ENCODE results near the gene GXYLT2.

DNA sequence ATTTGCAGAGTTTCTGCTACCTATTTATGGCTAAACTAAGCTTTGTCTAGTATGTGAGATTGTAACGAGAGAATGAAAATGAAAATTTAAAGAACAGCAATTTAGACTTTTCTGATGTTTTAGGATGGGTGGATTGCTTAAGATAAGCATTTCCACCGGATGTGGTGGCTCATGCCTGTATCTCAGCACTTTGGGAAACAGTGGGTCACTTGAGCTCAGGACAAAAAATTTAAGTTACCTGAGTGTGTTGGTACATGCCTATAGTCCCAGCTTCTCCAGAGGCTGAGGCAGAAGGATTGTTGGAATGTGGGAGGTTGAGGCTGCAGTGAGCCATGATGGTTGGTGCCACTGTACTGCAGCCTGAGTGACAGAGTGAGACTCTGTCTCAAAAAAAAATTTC, 112.1 kb downstream of the GXYLT2 start:
- TF ChIP-seq, protein P1, sequence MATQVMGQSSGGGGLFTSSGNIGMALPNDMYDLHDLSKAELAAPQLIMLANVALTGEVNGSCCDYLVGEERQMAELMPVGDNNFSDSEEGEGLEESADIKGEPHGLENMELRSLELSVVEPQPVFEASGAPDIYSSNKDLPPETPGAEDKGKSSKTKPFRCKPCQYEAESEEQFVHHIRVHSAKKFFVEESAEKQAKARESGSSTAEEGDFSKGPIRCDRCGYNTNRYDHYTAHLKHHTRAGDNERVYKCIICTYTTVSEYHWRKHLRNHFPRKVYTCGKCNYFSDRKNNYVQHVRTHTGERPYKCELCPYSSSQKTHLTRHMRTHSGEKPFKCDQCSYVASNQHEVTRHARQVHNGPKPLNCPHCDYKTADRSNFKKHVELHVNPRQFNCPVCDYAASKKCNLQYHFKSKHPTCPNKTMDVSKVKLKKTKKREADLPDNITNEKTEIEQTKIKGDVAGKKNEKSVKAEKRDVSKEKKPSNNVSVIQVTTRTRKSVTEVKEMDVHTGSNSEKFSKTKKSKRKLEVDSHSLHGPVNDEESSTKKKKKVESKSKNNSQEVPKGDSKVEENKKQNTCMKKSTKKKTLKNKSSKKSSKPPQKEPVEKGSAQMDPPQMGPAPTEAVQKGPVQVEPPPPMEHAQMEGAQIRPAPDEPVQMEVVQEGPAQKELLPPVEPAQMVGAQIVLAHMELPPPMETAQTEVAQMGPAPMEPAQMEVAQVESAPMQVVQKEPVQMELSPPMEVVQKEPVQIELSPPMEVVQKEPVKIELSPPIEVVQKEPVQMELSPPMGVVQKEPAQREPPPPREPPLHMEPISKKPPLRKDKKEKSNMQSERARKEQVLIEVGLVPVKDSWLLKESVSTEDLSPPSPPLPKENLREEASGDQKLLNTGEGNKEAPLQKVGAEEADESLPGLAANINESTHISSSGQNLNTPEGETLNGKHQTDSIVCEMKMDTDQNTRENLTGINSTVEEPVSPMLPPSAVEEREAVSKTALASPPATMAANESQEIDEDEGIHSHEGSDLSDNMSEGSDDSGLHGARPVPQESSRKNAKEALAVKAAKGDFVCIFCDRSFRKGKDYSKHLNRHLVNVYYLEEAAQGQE (IDR thresholded peaks at IDR 0.05; ENCODE audit: insufficient read depth in 1 of 2, low read depth in 2 of 2, low read length in 2 of 2), result no peak
- TF ChIP-seq POLR2AphosphoS5 (IDR thresholded peaks at IDR 0.05; ENCODE audit: low read depth, low read length), result no peak
